K562 (cell line): ENCODE data around the gene PLAC8. TPM values are rescaled to one million over a fixed set of nuclear protein-coding genes. Genes with fewer than 3 reads are reported as not detected.

Experiments
- ATAC-seq: fragments of 200-7000 bp; cut with Tn5 transposase; 3 replicates; pipeline ENCODE4 v1.9.1; 2020; ENCODE audit warnings: moderate library complexity
- BruUV-seq: library from RNA; stranded (reverse); fragments of 400-500 nt; replicated peaks from 2 replicates; lab custom pipeline; 2021; lab: Mats Ljungman, UMichigan
- CTCF ChIA-PET: fragments of 300-600 bp; formaldehyde crosslinking; extraction: SDS; loops from one replicate; lab custom pipeline; 2021; ENCODE audit warnings: low intra/inter-chr PET ratio; lab: Yijun Ruan, JAX
- POLR2A ChIA-PET: fragments of 300-600, 350-650 bp; sonication (Branson Sonifier 250); formaldehyde crosslinking; extraction: SDS; loops from one replicate; lab custom pipeline; 2021; ENCODE audit warnings: antibody characterized with exemption, inconsistent platforms; lab: Yijun Ruan, JAX
- DNase-seq, 4 experiments: peaks; one replicate each; pipeline versions ENCODE4 v3.0.0 to v3.0.0-alpha.2; 2011 to 2018; ENCODE audit warnings: low spot score in 3 of 4, mixed read lengths in 3 of 4; ENCODE audit errors: extremely low read depth in 1 of 4
- FAIRE-seq: peaks from 2 replicates; lab custom pipeline; 2011; peaks lifted over from hg19 to GRCh38; lab: Jason Lieb, UNC
- H2AFZ ChIP-seq: 2 replicates; pipeline ENCODE4 v1.6.0; 2011; ENCODE audit warnings: low read depth, low read length, control low read depth, inconsistent platforms
- H3K27ac ChIP-seq: fragments of 200-600 bp; 3 replicates; pipeline ENCODE4 v1.8.0; 2011; ENCODE audit warnings: low read depth, mild to moderate bottlenecking, control low read depth, inconsistent platforms, low read length, moderate library complexity, mixed read lengths; ENCODE audit errors: extremely low read depth
- H3K27me3 ChIP-seq, 2 experiments: fragments of 300-600 bp in 1 of 2; 2 replicates in 1 of 2; 3 replicates in 1 of 2; pipeline versions ENCODE4 v1.6.0 to v1.8.0; 2011; ENCODE audit warnings: inconsistent platforms in 2 of 2, low read length in 2 of 2, mild to moderate bottlenecking in 1 of 2, mixed read lengths in 1 of 2, moderate library complexity in 1 of 2; ENCODE audit not compliant: control insufficient read depth in 2 of 2, insufficient read depth in 2 of 2
- H3K36me3 ChIP-seq: fragments of 300-600 bp; 3 replicates; pipeline ENCODE4 v1.8.0; 2011; ENCODE audit warnings: mild to moderate bottlenecking, low read length, inconsistent platforms; ENCODE audit not compliant: control insufficient read depth, insufficient read depth
- H3K4me1 ChIP-seq, 2 experiments: fragments of 200-600 bp in 1 of 2; replicated peaks in 1 of 2; 2 replicates in 1 of 2; 3 replicates in 1 of 2; pipeline versions ENCODE4 v1.5.1 to v1.8.0; 2011; ENCODE audit warnings: inconsistent platforms in 2 of 2, low read length in 2 of 2, mild to moderate bottlenecking in 1 of 2, mixed read lengths in 1 of 2, moderate library complexity in 1 of 2; ENCODE audit not compliant: control insufficient read depth in 2 of 2, insufficient read depth in 2 of 2
- H3K4me2 ChIP-seq: 2 replicates; pipeline ENCODE4 v1.6.1; 2011; ENCODE audit warnings: low read length, control low read depth, inconsistent platforms, mixed read lengths; ENCODE audit not compliant: insufficient read depth
- H3K4me3 ChIP-seq: fragments of 200-600 bp; sonication (generic), shearing (Covaris generic); 2 replicates; pipeline ENCODE4 v1.5.1; 2016; ENCODE audit warnings: control low read depth, inconsistent platforms
- H3K79me2 ChIP-seq: fragments of 200-600 bp; 3 replicates; pipeline ENCODE4 v1.8.0; 2011; ENCODE audit warnings: low read length, inconsistent platforms; ENCODE audit not compliant: control insufficient read depth, insufficient read depth
- H3K9ac ChIP-seq, 2 experiments: 2 replicates each; pipeline versions ENCODE4 v1.6.0 to v1.6.1; 2011; ENCODE audit warnings: low read depth in 2 of 2, low read length in 2 of 2, control low read depth in 1 of 2, inconsistent platforms in 1 of 2, mild to moderate bottlenecking in 1 of 2, mixed read lengths in 1 of 2; ENCODE audit not compliant: insufficient read depth in 1 of 2
- H3K9me1 ChIP-seq: one replicate; pipeline ENCODE4 v1.6.0; 2011; ENCODE audit warnings: inconsistent platforms, mild to moderate bottlenecking, low read length, moderate library complexity; ENCODE audit not compliant: control insufficient read depth, insufficient read depth
- H3K9me3 ChIP-seq: replicated peaks from 2 replicates; pipeline ENCODE4 v1.5.1; 2011; ENCODE audit warnings: low read depth, low read length, inconsistent platforms; ENCODE audit not compliant: control insufficient read depth, insufficient read depth
- H4K20me1 ChIP-seq: replicated peaks from 2 replicates; pipeline ENCODE4 v1.6.1; 2011; ENCODE audit warnings: low read length, inconsistent platforms, mixed read lengths; ENCODE audit not compliant: control insufficient read depth, insufficient read depth
- GABPB1 ChIP-seq: sonication (generic); formaldehyde crosslinking; IDR thresholded peaks from 2 replicates; pipeline ENCODE4 v1.8.0; 2022; ENCODE audit warnings: mild to moderate bottlenecking, missing genetic modification reagents
- MAFG ChIP-seq: fragments of 450-650 bp; conservative IDR thresholded peaks from 2 replicates; pipeline ENCODE4 v1.6.1; 2016; ENCODE audit warnings: missing genetic modification characterization, missing compliant biosample characterization
- MGA ChIP-seq: fragments of 450-650 bp; IDR thresholded peaks from 2 replicates; pipeline ENCODE4 v1.6.1; 2016; ENCODE audit warnings: mild to moderate bottlenecking, moderate library complexity
- THRAP3 ChIP-seq: fragments of 450-650 bp; IDR thresholded peaks from 2 replicates; pipeline ENCODE4 v1.6.1; 2016; ENCODE audit warnings: mild to moderate bottlenecking, inconsistent platforms, borderline replicate concordance
- WGBS: fragments of 100-300 bp; shearing (Covaris generic); methylation state at CpG from one replicate; pipeline ENCODE4 v1.1.6; 2016; ENCODE audit warnings: low coverage, mixed read lengths; ENCODE audit not compliant: insufficient coverage; ENCODE audit errors: missing lambda C conversion rate; 5-methylcytosine and 5-hydroxymethylcytosine counted together
- in situ Hi-C: fragments of 300-500 bp; cut with MboI; formaldehyde crosslinking; loops from 4 replicates; pipeline ENCODE4 v1.15.0; 2018; ENCODE audit warnings: inconsistent platforms, mixed read lengths
- intact Hi-C: fragments of 100-400 bp; cut with micrococcal nuclease; formaldehyde crosslinking; loops from 2 replicates; pipeline ENCODE4 v1.14.2; 2022
- polyA plus RNA-seq, 8 experiments: library from polyadenylated mRNA; depleted of rRNA in 4 of 8; stranded (reverse) in 5 of 8; unstranded in 3 of 8; fragments of >200 nt; fragmentation: Nextera tagmentation in 2 of 8; fragmentation: Illumina TruSeq in 1 of 8; extraction: Ambion mirVana in 2 of 8; extraction: Trizol in 1 of 8; gene quantifications; 2 replicates each; pipeline versions ENCODE4 v1.2.1 to v1.2.3, GENCODE V29; 2011 to 2014; ENCODE audit warnings: inconsistent platforms in 1 of 8, missing spikeins in 1 of 8
- total RNA-seq, 7 experiments: library from RNA; depleted of rRNA in 6 of 7; stranded (reverse); fragments of >200 nt in 6 of 7; fragmentation: Illumina TruSeq in 2 of 7; extraction: Trizol in 2 of 7; gene quantifications; 2 replicates each; pipeline versions ENCODE4 v1.2.1 to v1.2.3, GENCODE V29; 2011 to 2021; ENCODE audit warnings: low replicate concordance in 1 of 7

Gene PLAC8
- total and polyA plus RNA-seq, 9 of the 15 experiments (the other 6 are each of a cell fraction or from before 2014, with no cell fraction given) = 0.27 to 0.51 TPM; not detected in 7

- no TSS peak for BruUV-seq
- in situ Hi-C loops (no loop called here), intact Hi-C loops (no loop called here)
- no peak overlapping the region for H3K27ac ChIP-seq
- no peaks in the 10 kb centered on the region for H3K4me1 ChIP-seq
- H2AFZ ChIP-seq = no peak overlapping the region
- no peak for DNase-seq
- peaks cover 2 to 9% of the 10 kb centered on the region in 2 experiments; a peak in 1 of 5 replicates for H3K27me3 ChIP-seq
- no peak overlapping the region for H3K4me3 ChIP-seq
- 6% methylated on average over 5 of the region's 5 CpGs for WGBS
- ChIA-PET CTCF (no interaction called here), POLR2A (no interaction called here)
- no peaks in the 10 kb centered on the region for H3K79me2 ChIP-seq
- FAIRE-seq = no peak
- no peaks in the 10 kb centered on the region for H3K36me3 ChIP-seq
- no peaks in the 10 kb centered on the region for H3K9me3 ChIP-seq
- no peak overlapping the region for H3K4me2 ChIP-seq
- H3K9me1 ChIP-seq = no peaks in the 10 kb centered on the region
- no peaks in the 10 kb centered on the region for H4K20me1 ChIP-seq
- ATAC-seq = peak; percentile 28; the same call in 1 of the 3 replicates
- TF ChIP-seq GABPB1 (CRISPR knock-in tag) = no peak
- no peak for TF ChIP-seq MAFG (tag)
- H3K9ac ChIP-seq = no peak overlapping the region
Observed at GRCh38 chr4:83121246-83121645, 6.7 kb upstream of the PLAC8 start.

GRCh38 chr4:83118869-83119268 is 4.3 kb upstream of the PLAC8 start:
- Histone ChIP-seq H3K9me3 (no peaks in the 10 kb centered on the region), H3K9me1 (no peaks in the 10 kb centered on the region), H3K27me3 (peaks cover 2 to 9% of the 10 kb centered on the region in 2 experiments; a peak in 1 of 5 replicates), H4K20me1 (no peaks in the 10 kb centered on the region), H3K9ac (no peak overlapping the region), H3K4me3 (no peak overlapping the region), H3K79me2 (no peaks in the 10 kb centered on the region), H3K36me3 (no peaks in the 10 kb centered on the region), H3K4me1 (no peaks in the 10 kb centered on the region), H3K27ac (no peak overlapping the region), H3K4me2 (no peak overlapping the region), H2AFZ (no peak overlapping the region)
- POLR2A ChIA-PET = no interaction called here
- DNase-seq (no peak), FAIRE-seq (no peak), ATAC-seq (no peak)
- in situ Hi-C loops (no loop called here), intact Hi-C loops (no loop called here)
- WGBS = 3% methylated on average over 2 of the region's 2 CpGs
- BruUV-seq = no TSS peak
- CTCF ChIA-PET = interaction anchor here (0.6 kb wide), 1 partner anchor 23 kb away, joined by 4 read pairs; no protein-coding TSS in a partner anchor
- TF ChIP-seq THRAP3 = no peak
- no peak for TF ChIP-seq MGA
